ENCODE measurements around the gene GDPD3.

Gene GDPD3

DNA sequence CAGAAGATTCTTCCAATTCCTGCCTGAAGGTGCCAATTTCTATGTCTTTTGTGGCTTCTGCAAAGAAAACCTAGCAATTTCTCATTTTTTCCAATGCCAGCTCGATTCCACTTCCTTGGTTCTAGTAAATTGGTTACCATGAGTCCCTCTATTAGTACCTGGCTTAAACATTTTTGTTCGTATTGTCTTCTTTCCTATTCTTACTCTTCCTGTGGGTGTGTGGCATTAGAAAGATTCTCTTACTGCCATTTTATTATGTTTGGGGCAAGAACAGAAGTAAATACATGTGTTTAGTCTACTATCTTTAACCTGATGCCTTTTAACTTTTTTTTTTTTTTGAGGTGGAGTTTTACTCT lies 30.0 kb upstream of the GDPD3 start:
- no peaks in the 10 kb centered on the region for H3K27me3 ChIP-seq (replicated peaks)
- DNase-seq: no peak
- TF ChIP-seq, protein P1, sequence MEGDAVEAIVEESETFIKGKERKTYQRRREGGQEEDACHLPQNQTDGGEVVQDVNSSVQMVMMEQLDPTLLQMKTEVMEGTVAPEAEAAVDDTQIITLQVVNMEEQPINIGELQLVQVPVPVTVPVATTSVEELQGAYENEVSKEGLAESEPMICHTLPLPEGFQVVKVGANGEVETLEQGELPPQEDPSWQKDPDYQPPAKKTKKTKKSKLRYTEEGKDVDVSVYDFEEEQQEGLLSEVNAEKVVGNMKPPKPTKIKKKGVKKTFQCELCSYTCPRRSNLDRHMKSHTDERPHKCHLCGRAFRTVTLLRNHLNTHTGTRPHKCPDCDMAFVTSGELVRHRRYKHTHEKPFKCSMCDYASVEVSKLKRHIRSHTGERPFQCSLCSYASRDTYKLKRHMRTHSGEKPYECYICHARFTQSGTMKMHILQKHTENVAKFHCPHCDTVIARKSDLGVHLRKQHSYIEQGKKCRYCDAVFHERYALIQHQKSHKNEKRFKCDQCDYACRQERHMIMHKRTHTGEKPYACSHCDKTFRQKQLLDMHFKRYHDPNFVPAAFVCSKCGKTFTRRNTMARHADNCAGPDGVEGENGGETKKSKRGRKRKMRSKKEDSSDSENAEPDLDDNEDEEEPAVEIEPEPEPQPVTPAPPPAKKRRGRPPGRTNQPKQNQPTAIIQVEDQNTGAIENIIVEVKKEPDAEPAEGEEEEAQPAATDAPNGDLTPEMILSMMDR (IDR thresholded peaks at IDR 0.05; ENCODE audit: low read depth, low read length, missing control alignments): no peak
- H3K27ac ChIP-seq: no peak overlapping the region
- no peaks in the 10 kb centered on the region for H3K36me3 ChIP-seq (replicated peaks)
- in situ Hi-C loops (cut with HindIII; ENCODE audit: low pct_ligation_motif_present, low sequenced_read_pairs): no loop called here
- H3K4me3 ChIP-seq (ENCODE audit: low read depth, low read length): no peak overlapping the region

GRCh38 chr16:30142672-30143346 lies 29.5 kb upstream of the GDPD3 start:
- no peak for DNase-seq
- no peak overlapping the region for H3K27ac ChIP-seq
- in situ Hi-C loops (cut with HindIII; ENCODE audit: low pct_ligation_motif_present, low sequenced_read_pairs): no loop called here

DNA sequence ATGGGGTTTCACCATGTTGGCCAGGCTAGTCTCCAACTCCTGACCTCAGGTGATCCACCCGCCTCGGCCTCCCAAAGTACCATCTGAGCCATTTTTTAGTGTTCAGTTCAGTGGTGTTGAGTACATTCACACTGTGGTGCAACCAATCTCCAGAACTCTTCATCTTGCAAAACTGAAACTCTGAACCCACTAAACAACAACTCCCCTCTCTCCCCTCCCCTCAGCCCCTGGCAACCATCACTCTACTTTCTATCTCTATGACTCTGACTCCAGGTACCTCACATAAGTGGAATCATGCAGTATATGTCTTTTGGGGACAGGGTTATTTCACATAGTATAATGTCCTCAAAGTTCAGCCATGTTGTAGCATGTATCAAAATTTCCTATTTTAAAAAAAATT lies 28.4 kb upstream of the GDPD3 start:
- H3K27ac ChIP-seq: no peak overlapping the region
- TF ChIP-seq, protein P1 (IDR thresholded peaks at IDR 0.05; ENCODE audit: low read depth, low read length, missing control alignments): no peak
- H3K27me3 ChIP-seq (replicated peaks): no peaks in the 10 kb centered on the region
- in situ Hi-C loops (cut with HindIII; ENCODE audit: low pct_ligation_motif_present, low sequenced_read_pairs): no loop called here
- DNase-seq: no peak
- no peaks in the 10 kb centered on the region for H3K36me3 ChIP-seq (replicated peaks)
- no peak overlapping the region for H3K4me3 ChIP-seq (ENCODE audit: low read depth, low read length)

More at GRCh38 chr16:30142672-30143346, 29.5 kb upstream of the GDPD3 start:
- TF ChIP-seq, protein P1 (IDR thresholded peaks at IDR 0.05; ENCODE audit: low read depth, low read length, missing control alignments): no peak
- no peaks in the 10 kb centered on the region for H3K27me3 ChIP-seq (replicated peaks)
- no peaks in the 10 kb centered on the region for H3K36me3 ChIP-seq (replicated peaks)
- H3K4me3 ChIP-seq (ENCODE audit: low read depth, low read length): no peak overlapping the region

- Histone ChIP-seq H3K4me3 (ENCODE audit: low read depth, low read length) (no peak overlapping the region), H3K27ac (no peak overlapping the region), H3K27me3 (replicated peaks) (no peaks in the 10 kb centered on the region), H3K36me3 (replicated peaks) (no peaks in the 10 kb centered on the region)
- in situ Hi-C loops (cut with HindIII; ENCODE audit: low pct_ligation_motif_present, low sequenced_read_pairs): no loop called here
- no peak for DNase-seq
- TF ChIP-seq, protein P1 (IDR thresholded peaks at IDR 0.05; ENCODE audit: low read depth, low read length, missing control alignments): no peak
These were observed 26.5 kb upstream of the GDPD3 start for GRCh38 chr16:30139583-30140481.

GRCh38 chr16:30137897-30138296 lies 24.6 kb upstream of the GDPD3 start:
- no peak overlapping the region for H3K4me3 ChIP-seq (ENCODE audit: low read depth, low read length)
- in situ Hi-C loops (cut with HindIII; ENCODE audit: low pct_ligation_motif_present, low sequenced_read_pairs): no loop called here
- H3K27ac ChIP-seq: no peak overlapping the region
- TF ChIP-seq, protein P1 (IDR thresholded peaks at IDR 0.05; ENCODE audit: low read depth, low read length, missing control alignments): no peak
- no peak for DNase-seq
- H3K27me3 ChIP-seq (replicated peaks): no peaks in the 10 kb centered on the region
- no peaks in the 10 kb centered on the region for H3K36me3 ChIP-seq (replicated peaks)

Measured in brain microvascular endothelial cell (primary cell).